Measurements from ENCODE around the gene HLA-F. TPM values are rescaled to one million over a fixed set of nuclear protein-coding genes. Genes with fewer than 3 reads are reported as not detected.

Gene HLA-F
- 293 and 314 TPM in 2 replicates for total RNA-seq

DNA sequence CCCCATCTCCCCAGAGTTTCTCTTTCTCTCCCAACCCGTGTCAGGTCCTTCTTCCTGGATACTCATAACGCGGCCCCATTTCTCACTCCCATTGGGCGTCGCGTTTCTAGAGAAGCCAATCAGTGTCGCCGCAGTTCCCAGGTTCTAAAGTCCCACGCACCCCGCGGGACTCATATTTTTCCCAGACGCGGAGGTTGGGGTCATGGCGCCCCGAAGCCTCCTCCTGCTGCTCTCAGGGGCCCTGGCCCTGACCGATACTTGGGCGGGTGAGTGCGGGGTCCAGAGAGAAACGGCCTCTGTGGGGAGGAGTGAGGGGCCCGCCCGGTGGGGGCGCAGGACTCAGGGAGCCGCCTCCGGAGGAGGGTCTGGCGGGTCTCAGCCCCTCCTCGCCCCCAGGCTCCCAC is at the start of gene HLA-F:
Gene HLA-F, plus strand, starts transcription at position 173 of the 404 bp plus-strand sequence. Its CDS starts 30 bp downstream, at position 203.
- H3K4me3 Mint-ChIP-seq = peak within 1 kb of the TSS; percentile 96
- no peaks in the 10 kb centered on the region for H3K27me3 Mint-ChIP-seq (ENCODE audit: insufficient read depth)
- H3K27ac Mint-ChIP-seq = peak within 1 kb of the TSS; percentile 92
- intact Hi-C loops (cut with micrococcal nuclease) = loop anchor here (5.0 kb wide), 2 partner anchors 219 to 339 kb away; partner anchors contain the start of genes HLA-A and POLR1H
- peaks cover 53% of the 10 kb centered on the region for H3K4me1 Mint-ChIP-seq (ENCODE audit: low read depth)
- peaks cover 44% of the 10 kb centered on the region for H3K36me3 Mint-ChIP-seq (ENCODE audit: low read depth)
- no peaks in the 10 kb centered on the region for H3K9me3 Mint-ChIP-seq
- DNase-seq (ENCODE audit: low spot score) = peak; percentile 85

DNA sequence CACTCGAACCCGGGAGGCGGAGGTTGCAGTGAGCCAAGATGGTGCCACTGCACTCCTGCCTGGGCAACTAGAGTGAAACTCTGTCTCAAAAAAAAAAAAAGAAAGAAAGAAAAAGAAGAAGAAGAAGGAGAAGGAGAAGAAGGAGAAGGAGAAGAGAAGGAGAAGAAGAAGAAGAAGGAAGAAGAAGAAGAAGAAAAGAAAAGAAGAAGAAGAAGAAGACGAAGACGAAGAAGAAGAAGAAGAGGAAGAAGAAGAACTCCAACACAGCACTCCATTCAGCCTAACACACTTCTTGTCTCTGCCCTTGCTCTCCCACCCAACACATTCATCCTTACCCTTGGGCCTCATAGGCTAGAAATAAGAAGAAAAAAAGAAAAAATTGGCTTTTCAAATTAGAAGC is 49.2 kb upstream of the HLA-F start:
- peaks cover 11% of the 10 kb centered on the region for H3K27me3 Mint-ChIP-seq (ENCODE audit: insufficient read depth)
- DNase-seq (ENCODE audit: low spot score) = no peak
- H3K9me3 Mint-ChIP-seq = no peaks in the 10 kb centered on the region

DNA sequence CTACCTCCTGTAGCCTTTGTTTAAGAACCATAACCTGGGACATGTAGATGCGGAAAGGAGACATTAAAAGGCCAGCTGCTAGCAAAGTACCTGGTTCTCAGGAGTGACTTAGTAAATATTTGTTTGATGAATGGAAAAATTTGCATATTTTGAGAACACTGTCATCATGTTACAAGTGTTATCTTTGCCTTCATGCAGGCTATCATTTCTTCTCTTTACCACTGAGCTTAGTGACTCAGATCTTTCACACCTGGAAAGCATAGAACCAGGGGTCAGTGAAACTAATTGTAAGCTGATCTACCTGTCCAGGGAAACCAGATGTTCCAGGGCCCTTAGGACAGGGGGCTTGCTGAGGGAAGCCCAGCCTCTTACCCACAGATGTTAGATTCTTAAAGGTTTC is 47.7 kb upstream of the HLA-F start:
- Mint-ChIP-seq H3K27ac (no peak overlapping the region), H3K36me3 (ENCODE audit: low read depth) (no peaks in the 10 kb centered on the region), H3K4me3 (no peak overlapping the region), H3K27me3 (ENCODE audit: insufficient read depth) (peaks cover 4% of the 10 kb centered on the region), H3K4me1 (ENCODE audit: low read depth) (peaks cover 8% of the 10 kb centered on the region), H3K9me3 (no peaks in the 10 kb centered on the region)
- DNase-seq (ENCODE audit: low spot score) = no peak
- intact Hi-C loops (cut with micrococcal nuclease) = no loop called here

More for the DNA sequence above, 49.2 kb upstream of the HLA-F start:
- no peak overlapping the region for H3K27ac Mint-ChIP-seq
- intact Hi-C loops (cut with micrococcal nuclease) = no loop called here
- peaks cover 8% of the 10 kb centered on the region for H3K4me1 Mint-ChIP-seq (ENCODE audit: low read depth)
- H3K4me3 Mint-ChIP-seq = no peak overlapping the region
- H3K36me3 Mint-ChIP-seq (ENCODE audit: low read depth) = no peaks in the 10 kb centered on the region

DNA sequence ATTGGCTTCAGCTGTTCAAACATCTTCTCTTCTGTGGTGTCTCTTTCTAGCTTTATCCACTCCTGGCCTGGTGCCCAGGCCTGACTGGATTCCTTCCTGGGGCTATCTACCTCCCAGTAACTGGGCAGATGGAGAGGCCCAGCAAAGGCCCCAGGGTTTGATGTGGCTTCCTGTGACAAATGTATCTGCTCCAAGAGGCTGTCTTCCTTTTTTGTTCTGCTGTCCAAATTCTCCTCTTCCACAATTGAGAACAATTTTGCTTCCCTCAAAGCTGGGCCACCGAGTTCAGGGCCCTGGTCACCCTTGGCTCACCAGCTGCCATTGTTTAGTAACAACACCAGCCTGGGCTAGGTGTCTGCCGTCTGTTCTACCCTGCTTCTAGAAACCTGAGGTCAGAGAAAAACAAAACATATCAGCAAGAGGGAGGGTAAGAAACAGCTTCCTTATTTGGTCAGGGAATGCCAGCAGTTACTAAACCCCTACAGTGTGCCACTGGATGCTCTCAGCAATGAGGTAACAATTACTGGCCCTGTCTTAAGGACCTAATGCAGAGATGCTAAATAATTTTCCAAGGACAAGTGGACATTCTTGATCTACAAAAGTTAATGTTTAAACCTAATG is 46.1 kb upstream of the HLA-F start:
- no peak overlapping the region for H3K4me3 Mint-ChIP-seq
- intact Hi-C loops (cut with micrococcal nuclease) = no loop called here
- H3K9me3 Mint-ChIP-seq = no peaks in the 10 kb centered on the region
- peaks cover 8% of the 10 kb centered on the region for H3K4me1 Mint-ChIP-seq (ENCODE audit: low read depth)
- no peaks in the 10 kb centered on the region for H3K27me3 Mint-ChIP-seq (ENCODE audit: insufficient read depth)
- no peak for DNase-seq (ENCODE audit: low spot score)
- H3K36me3 Mint-ChIP-seq (ENCODE audit: low read depth) = no peaks in the 10 kb centered on the region
- no peak overlapping the region for H3K27ac Mint-ChIP-seq

DNA sequence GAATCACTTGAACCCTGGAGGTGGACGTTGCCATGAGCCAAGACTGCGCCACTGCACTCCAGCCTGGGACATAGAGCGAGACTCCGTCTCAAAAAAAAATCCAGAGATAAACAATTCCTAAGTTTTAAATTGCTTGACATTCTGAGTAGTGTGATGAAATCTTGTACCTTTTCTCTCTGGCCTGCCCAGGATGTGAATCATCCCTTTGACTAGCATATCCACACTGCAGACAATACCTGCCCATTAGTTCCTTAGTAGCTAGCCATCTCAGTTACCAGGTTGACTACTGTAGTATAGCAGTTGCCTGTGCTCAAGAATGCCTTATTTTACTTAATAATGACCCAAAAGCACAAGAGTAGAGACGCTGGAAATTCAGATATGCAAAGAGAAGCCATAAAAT is 45.1 kb upstream of the HLA-F start:
- Mint-ChIP-seq H3K36me3 (ENCODE audit: low read depth) (no peaks in the 10 kb centered on the region), H3K4me3 (no peak overlapping the region), H3K27ac (no peak overlapping the region), H3K9me3 (no peaks in the 10 kb centered on the region), H3K4me1 (ENCODE audit: low read depth) (peaks cover 8% of the 10 kb centered on the region), H3K27me3 (ENCODE audit: insufficient read depth) (no peaks in the 10 kb centered on the region)
- no peak for DNase-seq (ENCODE audit: low spot score)
- intact Hi-C loops (cut with micrococcal nuclease) = no loop called here

DNA sequence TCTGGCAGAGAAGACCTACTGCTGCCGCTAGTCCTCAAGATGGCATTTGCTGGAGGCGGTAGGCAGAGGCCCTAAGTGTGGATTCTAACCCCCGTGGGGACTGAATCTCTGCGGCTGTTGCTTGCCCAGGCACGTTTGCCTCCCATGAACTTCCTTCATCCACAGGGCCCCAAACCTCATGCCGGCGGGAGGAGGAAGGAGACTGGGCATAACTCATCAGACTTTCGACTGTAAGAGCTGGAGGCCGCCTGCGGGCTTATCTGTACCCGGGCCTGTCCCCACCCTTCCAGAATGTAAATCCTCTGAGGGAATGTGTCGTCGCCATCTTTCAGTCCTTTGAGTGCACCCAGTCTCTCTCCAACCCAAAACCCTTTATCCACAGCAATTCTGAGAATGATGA is 43.3 kb upstream of the HLA-F start:
- intact Hi-C loops (cut with micrococcal nuclease) = no loop called here
- H3K27me3 Mint-ChIP-seq (ENCODE audit: insufficient read depth) = no peaks in the 10 kb centered on the region
- no peaks in the 10 kb centered on the region for H3K9me3 Mint-ChIP-seq
- peaks cover 19% of the 10 kb centered on the region for H3K4me1 Mint-ChIP-seq (ENCODE audit: low read depth)
- no peak for DNase-seq (ENCODE audit: low spot score)
- peak overlapping the region; percentile 77 for H3K4me3 Mint-ChIP-seq
- H3K27ac Mint-ChIP-seq = peak overlapping the region; percentile 44
- no peaks in the 10 kb centered on the region for H3K36me3 Mint-ChIP-seq (ENCODE audit: low read depth)

DNA sequence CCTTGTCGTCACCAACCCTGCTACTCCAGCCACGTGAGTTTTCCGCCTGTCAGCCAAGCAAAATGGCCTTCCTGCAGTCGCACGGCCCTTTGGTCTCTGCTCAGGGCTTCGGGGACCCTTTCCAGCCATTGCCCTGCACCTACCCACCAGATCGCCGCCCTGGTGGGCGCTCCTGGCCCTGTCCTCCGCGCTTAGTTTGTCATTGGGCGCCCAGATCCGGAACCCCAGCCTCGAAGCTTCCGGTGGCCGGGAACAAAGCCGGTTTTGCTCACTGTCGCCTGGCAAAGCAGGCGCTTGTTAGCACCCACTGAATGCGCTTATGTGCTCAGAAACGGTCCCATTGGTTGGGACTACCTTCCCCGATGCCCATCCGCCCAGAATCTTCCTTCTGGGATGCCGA is 42.8 kb upstream of the HLA-F start:
- Mint-ChIP-seq H3K9me3 (no peaks in the 10 kb centered on the region), H3K27ac (peak overlapping the region; percentile 44), H3K36me3 (ENCODE audit: low read depth) (no peaks in the 10 kb centered on the region), H3K4me1 (ENCODE audit: low read depth) (peaks cover 19% of the 10 kb centered on the region), H3K27me3 (ENCODE audit: insufficient read depth) (no peaks in the 10 kb centered on the region), H3K4me3 (peak overlapping the region; percentile 77)
- no peak for DNase-seq (ENCODE audit: low spot score)
- intact Hi-C loops (cut with micrococcal nuclease) = no loop called here

DNA sequence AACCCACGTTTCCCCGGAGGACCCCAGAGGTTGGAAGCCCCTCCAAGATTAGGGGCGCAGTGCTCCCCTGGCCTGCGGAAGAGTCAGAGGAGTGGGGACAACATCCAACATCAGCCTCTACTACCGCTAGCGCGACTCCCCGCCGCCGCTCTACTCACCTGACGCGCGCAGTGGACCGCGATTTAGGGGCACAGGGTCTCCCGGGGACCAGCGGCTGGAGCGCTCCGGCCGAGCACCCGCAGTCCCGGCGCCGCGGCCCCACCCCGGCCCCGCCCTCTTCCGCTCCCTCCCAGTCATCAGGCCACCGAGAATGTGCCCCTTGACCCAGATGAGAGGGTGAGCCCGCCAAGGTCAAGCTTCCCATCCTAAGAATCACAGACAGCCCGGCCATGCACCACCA is 42.3 kb upstream of the HLA-F start, which contains the start of gene ZFP57:
Gene ZFP57, minus strand, starts transcription at position 249 of the 400 bp plus-strand sequence. CDS start 4,149 bp downstream, outside the sequence.
- no peaks in the 10 kb centered on the region for H3K27me3 Mint-ChIP-seq (ENCODE audit: insufficient read depth)
- H3K36me3 Mint-ChIP-seq (ENCODE audit: low read depth) = no peaks in the 10 kb centered on the region
- peaks cover 19% of the 10 kb centered on the region for H3K4me1 Mint-ChIP-seq (ENCODE audit: low read depth)
- H3K4me3 Mint-ChIP-seq = peak within 1 kb of the TSS; percentile 77
- no peak for DNase-seq (ENCODE audit: low spot score)
- peak within 1 kb of the TSS; percentile 44 for H3K27ac Mint-ChIP-seq
- intact Hi-C loops (cut with micrococcal nuclease) = no loop called here
- H3K9me3 Mint-ChIP-seq = no peaks in the 10 kb centered on the region

DNA sequence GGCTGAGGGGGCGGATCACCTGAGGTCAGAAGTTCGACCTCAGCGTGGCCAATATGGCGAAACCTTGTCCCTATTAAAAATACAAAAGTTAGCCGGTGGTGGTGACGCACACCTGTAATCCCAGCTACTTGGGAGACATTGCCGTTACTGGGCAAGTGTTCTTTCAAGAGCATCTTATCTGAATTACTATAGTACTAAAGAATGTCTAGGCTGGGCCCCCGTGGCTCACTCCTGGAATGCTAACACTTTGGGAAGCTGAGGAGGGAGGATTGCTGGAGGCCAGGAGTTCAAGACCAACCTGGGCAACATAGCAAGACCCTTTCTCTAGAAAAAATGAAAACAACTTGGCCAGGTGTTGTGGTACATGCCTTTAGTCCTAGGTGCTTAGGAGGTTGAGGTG is 41.4 kb upstream of the HLA-F start:
- intact Hi-C loops (cut with micrococcal nuclease) = no loop called here
- Mint-ChIP-seq H3K4me3 (no peak overlapping the region), H3K4me1 (ENCODE audit: low read depth) (peaks cover 16% of the 10 kb centered on the region), H3K36me3 (ENCODE audit: low read depth) (no peaks in the 10 kb centered on the region), H3K9me3 (no peaks in the 10 kb centered on the region), H3K27me3 (ENCODE audit: insufficient read depth) (peaks cover 3% of the 10 kb centered on the region), H3K27ac (no peak overlapping the region)
- no peak for DNase-seq (ENCODE audit: low spot score)

DNA sequence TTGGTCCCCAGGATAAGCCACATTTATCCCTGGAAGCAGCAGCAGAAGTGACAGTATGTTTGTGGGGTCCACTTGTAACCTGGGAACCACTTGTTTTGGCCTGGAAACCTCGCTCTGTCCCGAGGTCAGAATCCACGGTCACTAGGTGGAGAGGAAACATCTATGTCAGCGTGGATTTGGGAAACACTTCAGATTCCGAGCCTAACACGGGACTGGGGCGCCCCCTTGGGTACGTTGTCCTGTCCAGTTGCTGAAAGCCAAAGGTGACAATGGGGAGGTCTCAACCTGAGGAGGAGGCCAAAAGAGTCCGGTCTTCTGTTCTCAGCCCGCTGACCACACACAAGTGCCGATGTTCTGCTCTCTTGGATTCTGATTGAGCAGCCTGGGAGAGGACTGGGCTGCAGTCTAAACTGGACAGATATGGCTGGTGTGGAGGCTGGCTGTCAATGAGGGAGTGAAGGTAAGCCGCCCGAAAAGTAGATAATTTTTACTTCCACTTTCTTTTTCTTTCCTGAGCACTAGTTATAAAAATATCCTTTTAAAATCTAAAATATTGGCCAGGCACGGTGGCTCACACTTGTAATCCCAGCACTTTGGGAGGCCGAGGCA is 37.4 kb upstream of the HLA-F start:
- intact Hi-C loops (cut with micrococcal nuclease) = no loop called here
- Mint-ChIP-seq H3K36me3 (ENCODE audit: low read depth) (no peaks in the 10 kb centered on the region), H3K4me3 (no peak overlapping the region), H3K27ac (no peak overlapping the region), H3K9me3 (no peaks in the 10 kb centered on the region), H3K4me1 (ENCODE audit: low read depth) (peaks cover 11% of the 10 kb centered on the region), H3K27me3 (ENCODE audit: insufficient read depth) (peaks cover 11% of the 10 kb centered on the region)
- DNase-seq (ENCODE audit: low spot score) = no peak

DNA sequence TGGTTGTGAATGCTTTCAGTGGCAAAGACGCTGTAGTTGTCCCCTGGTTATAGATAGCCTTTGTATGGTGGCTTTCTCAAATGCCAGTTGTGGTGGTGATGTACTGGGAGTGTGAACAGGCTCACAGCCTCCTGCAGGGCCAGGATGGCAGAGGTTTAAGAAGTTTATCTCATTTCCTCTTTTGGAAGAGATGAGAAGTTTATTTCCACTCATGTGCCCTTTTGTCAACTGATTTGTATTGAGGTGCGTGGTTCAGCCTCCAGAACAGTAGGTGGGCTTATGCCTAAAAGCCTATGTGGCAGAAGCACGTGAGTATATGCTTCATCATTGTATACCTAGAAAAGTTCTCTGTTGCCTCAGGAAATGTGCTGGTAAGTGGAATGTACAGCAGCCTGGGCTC is 28.6 kb upstream of the HLA-F start:
- H3K36me3 Mint-ChIP-seq (ENCODE audit: low read depth) = no peaks in the 10 kb centered on the region
- H3K27me3 Mint-ChIP-seq (ENCODE audit: insufficient read depth) = peaks cover 4% of the 10 kb centered on the region
- H3K4me3 Mint-ChIP-seq = no peak overlapping the region
- intact Hi-C loops (cut with micrococcal nuclease) = no loop called here
- H3K27ac Mint-ChIP-seq = no peak overlapping the region
- H3K9me3 Mint-ChIP-seq = peaks cover 6% of the 10 kb centered on the region
- no peak for DNase-seq (ENCODE audit: low spot score)
- no peaks in the 10 kb centered on the region for H3K4me1 Mint-ChIP-seq (ENCODE audit: low read depth)

DNA sequence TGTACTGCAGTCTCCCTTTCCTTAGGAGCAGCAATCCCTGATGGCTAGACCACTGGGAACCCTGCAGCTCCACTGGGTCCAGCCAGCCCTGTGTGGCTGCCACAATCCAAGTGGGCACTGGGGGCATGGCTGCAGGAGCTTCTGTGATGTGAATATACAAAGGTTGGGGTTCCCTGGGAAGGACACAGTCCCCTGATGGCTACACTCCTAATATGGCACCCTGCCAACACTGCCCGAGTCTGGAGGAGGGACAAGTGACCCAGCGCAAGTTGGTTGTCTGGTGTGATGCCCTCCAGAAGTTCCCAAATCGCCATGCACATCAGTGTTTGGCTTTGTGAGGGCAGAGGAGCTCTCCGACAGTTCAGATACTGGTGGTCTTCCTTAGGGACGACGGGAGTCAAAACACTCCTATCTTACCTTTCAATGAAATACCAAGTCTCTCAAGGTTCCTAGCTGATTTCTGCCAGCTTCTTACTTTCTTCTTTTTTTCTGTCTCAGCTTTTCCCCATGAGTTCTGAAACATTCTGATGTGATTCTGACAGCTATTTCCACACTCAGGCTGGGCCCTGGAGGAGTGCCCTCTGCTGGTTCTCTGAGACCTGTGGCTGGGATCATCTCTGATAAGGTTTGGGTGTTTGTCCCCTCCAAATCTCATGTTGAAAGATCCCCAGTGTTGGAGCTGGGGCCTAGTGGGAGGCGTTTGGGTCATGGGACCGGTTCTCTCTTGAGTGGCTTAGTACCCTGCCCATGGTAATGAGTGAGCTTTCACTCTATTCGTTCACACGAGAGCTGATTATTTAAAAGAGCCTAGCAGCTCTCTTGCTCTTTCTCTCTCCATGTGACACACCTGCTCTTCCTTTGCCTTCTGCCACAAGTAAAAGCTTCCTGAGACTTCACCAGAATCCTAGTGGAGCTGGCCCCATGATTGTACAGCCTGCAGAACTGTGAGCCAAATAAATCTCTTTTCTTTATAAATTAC is 26.8 kb upstream of the HLA-F start:
- H3K4me3 Mint-ChIP-seq = no peak overlapping the region
- no peaks in the 10 kb centered on the region for H3K36me3 Mint-ChIP-seq (ENCODE audit: low read depth)
- no peaks in the 10 kb centered on the region for H3K4me1 Mint-ChIP-seq (ENCODE audit: low read depth)
- DNase-seq (ENCODE audit: low spot score) = no peak
- intact Hi-C loops (cut with micrococcal nuclease) = loop anchor here (2.0 kb wide), 1 partner anchor 48 kb away; no protein-coding TSS in a partner anchor
- H3K9me3 Mint-ChIP-seq = peaks cover 6% of the 10 kb centered on the region
- no peak overlapping the region for H3K27ac Mint-ChIP-seq
- peaks cover 16% of the 10 kb centered on the region for H3K27me3 Mint-ChIP-seq (ENCODE audit: insufficient read depth)

Data from activated T-helper 1 cell treated with anti-CD3 and anti-CD28 coated beads, Interleukin-12 subunit alpha, Interleukin-12 subunit beta, Interleukin-2, Interleukin-4 antibody, amounts not matched to agents 30 ng/mL and 10 ng/mL and 1 ng/mL, durations not matched to agents 14 hours and 24 hours and 36 hours (primary cell).